HEK293T (cell line): ENCODE results near the gene MANBA.
"Not testable (repeated sequence)": the region's sequence is repeated elsewhere in the genome, so short reads cannot be mapped to it uniquely, and the experiment has no call there.

ENCODE experiments used
- CTCF ChIA-PET: fragments of 350-600 bp; formaldehyde crosslinking; extraction: SDS; loops from one replicate; lab custom pipeline; 2021; ENCODE audit warnings: antibody characterized with exemption, inconsistent platforms; lab: Yijun Ruan, JAX
- POLR2A ChIA-PET: fragments of 350-600 bp; formaldehyde crosslinking; extraction: SDS; loops from one replicate; lab custom pipeline; 2020; ENCODE audit warnings: antibody characterized with exemption, inconsistent platforms; lab: Yijun Ruan, JAX
- DNase-seq: peaks from one replicate; pipeline ENCODE4 v3.0.0; 2012; ENCODE audit warnings: mixed read lengths; ENCODE audit errors: extremely low spot score
- ARNT ChIP-seq: fragments of 450-650 bp; IDR thresholded peaks from 2 replicates; pipeline ENCODE4 v1.6.1; 2017; ENCODE audit warnings: mild to moderate bottlenecking
- BHLHE40 ChIP-seq: fragments of 450-650 bp; IDR thresholded peaks from 2 replicates; pipeline ENCODE4 v1.6.1; 2016; ENCODE audit warnings: mild to moderate bottlenecking, moderate library complexity, borderline replicate concordance
- CTBP1 ChIP-seq: fragments of 450-650 bp; IDR thresholded peaks from 2 replicates; pipeline ENCODE4 v1.6.1; 2016; ENCODE audit warnings: borderline replicate concordance
- ELF4 ChIP-seq: fragments of 450-650 bp; IDR thresholded peaks from 2 replicates; pipeline ENCODE4 v1.6.1; 2017; ENCODE audit warnings: antibody characterized with exemption
- FOXA1 ChIP-seq: fragments of 450-650 bp; IDR thresholded peaks from 2 replicates; pipeline ENCODE4 v1.6.1; 2016; ENCODE audit warnings: mild to moderate bottlenecking
- FOXK2 ChIP-seq: fragments of 450-650 bp; IDR thresholded peaks from 2 replicates; pipeline ENCODE4 v1.6.1; 2016; ENCODE audit warnings: mild to moderate bottlenecking
- FOXM1 ChIP-seq: fragments of 450-650 bp; IDR thresholded peaks from 2 replicates; pipeline ENCODE4 v1.6.1; 2017; ENCODE audit warnings: mild to moderate bottlenecking, borderline replicate concordance
- HDGF ChIP-seq: fragments of 450-650 bp; IDR thresholded peaks from 2 replicates; pipeline ENCODE4 v1.6.1; 2017; ENCODE audit warnings: antibody characterized with exemption, borderline replicate concordance
- L3MBTL2 ChIP-seq: fragments of 450-650 bp; conservative IDR thresholded peaks from 2 replicates; pipeline ENCODE4 v1.6.1; 2016; ENCODE audit warnings: mild to moderate bottlenecking
- LEF1 ChIP-seq: fragments of 450-650 bp; IDR thresholded peaks from 2 replicates; pipeline ENCODE4 v1.6.1; 2017; ENCODE audit warnings: mild to moderate bottlenecking, borderline replicate concordance
- NFRKB ChIP-seq: fragments of 450-650 bp; IDR thresholded peaks from 2 replicates; pipeline ENCODE4 v1.6.1; 2016; ENCODE audit warnings: mild to moderate bottlenecking, moderate library complexity
- PKNOX1 ChIP-seq: fragments of 450-650 bp; IDR thresholded peaks from 2 replicates; pipeline ENCODE4 v1.6.1; 2016
- SP1 ChIP-seq: fragments of 450-650 bp; IDR thresholded peaks from 2 replicates; pipeline ENCODE4 v1.6.1; 2017
- SUZ12 ChIP-seq: fragments of 450-650 bp; IDR thresholded peaks from 2 replicates; pipeline ENCODE4 v1.6.1; 2016; ENCODE audit warnings: mild to moderate bottlenecking
- TARDBP ChIP-seq: fragments of 450-650 bp; IDR thresholded peaks from 2 replicates; pipeline ENCODE4 v1.6.1; 2016
- ZNF384 ChIP-seq: fragments of 450-650 bp; IDR thresholded peaks from 2 replicates; pipeline ENCODE4 v1.6.1; 2016

The MANBA gene

GRCh38 chr4:102761906-102762305 is 1.1 kb upstream of the MANBA start:
- DNase-seq = no peak
- ChIA-PET CTCF (interaction anchor here (0.8 kb wide), 1 partner anchor 29 kb away, joined by 3 read pairs; no protein-coding TSS in a partner anchor), POLR2A (interaction anchor here (1.5 to 1.9 kb wide), 2 partner anchors 19 to 66 kb away, joined by 5 to 19 read pairs; partner anchors contain the start of gene UBE2D3)
- TF ChIP-seq ELF4 (no peak), CTBP1 (no peak), L3MBTL2 (no peak), PKNOX1 (no peak), SUZ12 (no peak)

- ChIA-PET POLR2A (interaction anchor here (1.1 to 1.9 kb wide), 5 partner anchors 19 to 66 kb away, joined by 3 to 19 read pairs (median 5); partner anchors contain the start of gene UBE2D3), CTCF (interaction anchor here (0.5 kb wide), 1 partner anchor 26 kb away, joined by 3 read pairs; no protein-coding TSS in a partner anchor)
- no peak for DNase-seq
- TF ChIP-seq L3MBTL2 = no peak
- TF ChIP-seq ELF4 = no peak
- TF ChIP-seq HDGF = no peak
- TF ChIP-seq NFRKB = no peak
- TF ChIP-seq SUZ12 = no peak
- TF ChIP-seq SP1 = no peak
- TF ChIP-seq FOXA1 = no peak
Measured at GRCh38 chr4:102761296-102761701, 531 bp upstream of the MANBA start.

- TF ChIP-seq ARNT = no peak
- TF ChIP-seq L3MBTL2 = peak; percentile 41; the same call in 1 of the 2 replicates
- TF ChIP-seq BHLHE40 = no peak
- 0 out of 2 replicates have a peak, but pooled peaks have one; percentile 2 for TF ChIP-seq PKNOX1
- ChIA-PET CTCF (no interaction called here), POLR2A (interaction anchor here (1.0 to 1.9 kb wide), 6 partner anchors 21 to 109 kb away, joined by 3 to 19 read pairs (median 5); partner anchors contain the start of genes CISD2 and UBE2D3)
- DNase-seq = peak; percentile 27
Measured at GRCh38 chr4:102759831-102760644, 730 bp downstream of the MANBA start.

GRCh38 chr4:102758241-102759160 is 2.3 kb downstream of the MANBA start:
- POLR2A ChIA-PET = interaction anchor here (1.3 kb wide), 1 partner anchor 59 kb away, joined by 3 read pairs; no protein-coding TSS in a partner anchor
- CTCF ChIA-PET = no interaction called here
- no peak for TF ChIP-seq SUZ12
- TF ChIP-seq FOXM1 = no peak
- TF ChIP-seq HDGF = no peak
- no peak for TF ChIP-seq ARNT
- no peak for TF ChIP-seq CTBP1
- no peak for TF ChIP-seq L3MBTL2
- TF ChIP-seq TARDBP = no peak
- TF ChIP-seq ZNF384 = no peak
- DNase-seq = no peak

- ChIA-PET CTCF (no interaction called here), POLR2A (interaction anchor here (1.3 kb wide), 1 partner anchor 60 kb away, joined by 3 read pairs; no protein-coding TSS in a partner anchor)
- DNase-seq = no peak
- TF ChIP-seq SUZ12 (no peak), FOXM1 (no peak), FOXK2 (no peak), CTBP1 (no peak), SP1 (no peak), FOXA1 (no peak), BHLHE40 (no peak), ZNF384 (no peak), TARDBP (no peak), LEF1 (no peak), PKNOX1 (no peak), ARNT (no peak)
Measured at GRCh38 chr4:102757681-102758080, 3.1 kb downstream of the MANBA start.

- POLR2A ChIA-PET = no interaction called here
- no peak for DNase-seq
- TF ChIP-seq ARNT (no peak), L3MBTL2 (no peak), SUZ12 (no peak), FOXK2 (no peak), ZNF384 (no peak), SP1 (no peak), FOXA1 (no peak)
- CTCF ChIA-PET = no interaction called here
Measured at GRCh38 chr4:102754044-102754443, 6.7 kb downstream of the MANBA start.

- ChIA-PET POLR2A (no interaction called here), CTCF (no interaction called here)
- no peak for DNase-seq
- TF ChIP-seq SUZ12 (no peak), BHLHE40 (no peak), ELF4 (no peak), HDGF (no peak), ARNT (no peak), TARDBP (no peak), ZNF384 (no peak), CTBP1 (no peak), FOXK2 (no peak), NFRKB (no peak), SP1 (no peak), LEF1 (no peak), FOXA1 (no peak), PKNOX1 (no peak), FOXM1 (no peak), L3MBTL2 (no peak)
Measured at GRCh38 chr4:102751941-102752340, 8.8 kb downstream of the MANBA start.

- CTCF ChIA-PET, POLR2A ChIA-PET, DNase-seq: not testable (repeated sequence)
Measured at GRCh38 chr4:102743352-102743751, 17.4 kb downstream of the MANBA start.

- POLR2A ChIA-PET, DNase-seq, CTCF ChIA-PET: not testable (repeated sequence)
Measured at GRCh38 chr4:102738802-102739201, 22.0 kb downstream of the MANBA start.
